Renal cortical epithelial cell (primary cell): Measurements from ENCODE around the gene RNU2-1. TPM values are rescaled to one million over a fixed set of nuclear protein-coding genes. Genes with fewer than 3 reads are reported as not detected.
"Not testable (repeated sequence)": the region's sequence is repeated elsewhere in the genome, so short reads cannot be mapped to it uniquely, and the experiment has no call there.

ENCODE experiments used
- DNase-seq: peaks from one replicate; pipeline ENCODE4 v3.0.0-alpha.2; 2011; ENCODE audit warnings: low read depth
- total RNA-seq: library from RNA; depleted of rRNA; stranded (reverse); fragments of >200 nt; gene quantifications from 2 replicates; pipeline ENCODE4 v1.2.3, GENCODE V29; 2014

Gene RNU2-1
- total RNA-seq: not detected in 2 replicates

- not testable (repeated sequence) for DNase-seq
Observed at GRCh38 chr17:43233877-43234276, at the start of gene RNU2-1. Gene RNU2-1 (minus strand): TSS chr17:43233977.

DNA sequence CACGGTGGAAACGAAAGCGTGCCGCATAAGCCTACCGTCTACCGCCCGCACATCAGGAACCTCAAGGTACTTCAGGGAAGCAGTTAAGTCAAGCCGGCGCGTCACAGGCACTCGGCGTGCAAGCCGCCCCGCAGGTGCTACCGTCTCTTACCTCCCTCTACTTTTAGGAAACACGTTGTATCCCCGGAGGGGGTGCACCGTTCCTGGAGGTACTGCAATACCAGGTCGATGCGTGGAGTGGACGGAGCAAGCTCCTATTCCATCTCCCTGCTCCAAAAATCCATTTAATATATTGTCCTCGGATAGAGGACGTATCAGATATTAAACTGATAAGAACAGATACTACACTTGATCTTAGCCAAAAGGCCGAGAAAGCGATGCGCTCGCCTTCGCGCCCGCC is 39.1 kb upstream of the RNU2-1 start:
- DNase-seq: not testable (repeated sequence)

GRCh38 chr17:43272483-43272882 is 38.7 kb upstream of the RNU2-1 start:
- DNase-seq: not testable (repeated sequence)

DNA sequence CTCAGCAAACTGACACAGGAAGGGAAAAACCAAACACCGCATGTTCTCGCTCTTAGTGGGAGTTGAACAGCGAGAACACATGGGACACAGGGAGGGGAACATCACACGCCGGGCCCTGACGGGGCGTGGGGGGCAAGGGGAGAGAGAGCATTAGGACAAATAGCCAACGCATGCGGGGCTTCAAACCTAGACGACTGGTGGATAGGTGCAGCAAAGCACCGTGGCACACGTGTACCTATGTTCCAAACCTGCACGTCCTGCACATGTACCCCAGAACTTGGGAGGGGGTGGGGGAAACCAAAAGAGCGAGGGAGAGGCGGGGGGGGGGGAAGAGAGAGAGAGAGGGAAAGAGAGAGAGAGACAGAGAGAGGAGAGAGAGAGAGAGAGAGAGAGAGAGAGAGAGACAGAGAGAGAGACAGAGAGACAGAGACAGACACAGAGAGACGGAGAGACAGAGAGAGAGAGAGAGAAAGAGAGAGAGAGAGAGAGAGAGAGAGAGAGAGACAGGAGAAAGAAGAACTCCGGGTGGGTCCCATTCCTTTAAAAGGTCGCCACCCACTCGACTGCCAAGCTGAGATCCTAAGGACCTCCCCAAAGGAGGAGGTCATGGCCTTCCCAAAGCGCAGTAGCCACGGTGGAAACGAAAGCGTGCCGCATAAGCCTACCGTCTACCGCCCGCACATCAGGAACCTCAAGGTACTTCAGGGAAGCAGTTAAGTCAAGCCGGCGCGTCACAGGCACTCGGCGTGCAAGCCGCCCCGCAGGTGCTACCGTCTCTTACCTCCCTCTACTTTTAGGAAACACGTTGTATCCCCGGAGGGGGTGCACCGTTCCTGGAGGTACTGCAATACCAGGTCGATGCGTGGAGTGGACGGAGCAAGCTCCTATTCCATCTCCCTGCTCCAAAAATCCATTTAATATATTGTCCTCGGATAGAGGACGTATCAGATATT is 37.1 kb upstream of the RNU2-1 start:
- DNase-seq: not testable (repeated sequence)

DNA sequence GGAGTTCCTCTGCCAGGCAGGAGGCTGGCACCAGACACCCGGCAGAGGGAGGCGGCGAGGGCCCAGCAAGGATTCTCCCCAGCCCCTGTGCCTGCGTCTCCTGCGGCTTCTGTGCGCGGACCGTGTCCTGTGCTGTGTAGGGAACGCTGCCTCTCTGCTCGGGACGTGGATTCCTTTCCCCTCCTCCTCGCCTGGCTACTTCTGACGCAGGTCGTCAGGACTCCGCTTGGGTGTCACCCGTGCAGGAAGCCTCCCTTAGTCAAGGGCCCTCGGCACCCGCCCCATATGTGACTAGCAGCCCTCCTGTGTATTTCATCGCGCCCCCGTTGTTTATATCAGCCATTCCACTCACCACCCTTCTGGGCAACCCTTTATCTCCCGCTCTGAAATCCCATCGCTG is 12.7 kb upstream of the RNU2-1 start:
- not testable (repeated sequence) for DNase-seq

- DNase-seq: not testable (repeated sequence)
Observed at GRCh38 chr17:43240596-43241352, 7.0 kb upstream of the RNU2-1 start.

DNA sequence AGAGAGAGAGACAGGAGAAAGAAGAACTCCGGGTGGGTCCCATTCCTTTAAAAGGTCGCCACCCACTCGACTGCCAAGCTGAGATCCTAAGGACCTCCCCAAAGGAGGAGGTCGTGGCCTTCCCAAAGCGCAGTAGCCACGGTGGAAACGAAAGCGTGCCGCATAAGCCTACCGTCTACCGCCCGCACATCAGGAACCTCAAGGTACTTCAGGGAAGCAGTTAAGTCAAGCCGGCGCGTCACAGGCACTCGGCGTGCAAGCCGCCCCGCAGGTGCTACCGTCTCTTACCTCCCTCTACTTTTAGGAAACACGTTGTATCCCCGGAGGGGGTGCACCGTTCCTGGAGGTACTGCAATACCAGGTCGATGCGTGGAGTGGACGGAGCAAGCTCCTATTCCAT is 5.8 kb upstream of the RNU2-1 start:
- not testable (repeated sequence) for DNase-seq

GRCh38 chr17:43233263-43233662 is 514 bp downstream of the RNU2-1 start:
- not testable (repeated sequence) for DNase-seq

DNA sequence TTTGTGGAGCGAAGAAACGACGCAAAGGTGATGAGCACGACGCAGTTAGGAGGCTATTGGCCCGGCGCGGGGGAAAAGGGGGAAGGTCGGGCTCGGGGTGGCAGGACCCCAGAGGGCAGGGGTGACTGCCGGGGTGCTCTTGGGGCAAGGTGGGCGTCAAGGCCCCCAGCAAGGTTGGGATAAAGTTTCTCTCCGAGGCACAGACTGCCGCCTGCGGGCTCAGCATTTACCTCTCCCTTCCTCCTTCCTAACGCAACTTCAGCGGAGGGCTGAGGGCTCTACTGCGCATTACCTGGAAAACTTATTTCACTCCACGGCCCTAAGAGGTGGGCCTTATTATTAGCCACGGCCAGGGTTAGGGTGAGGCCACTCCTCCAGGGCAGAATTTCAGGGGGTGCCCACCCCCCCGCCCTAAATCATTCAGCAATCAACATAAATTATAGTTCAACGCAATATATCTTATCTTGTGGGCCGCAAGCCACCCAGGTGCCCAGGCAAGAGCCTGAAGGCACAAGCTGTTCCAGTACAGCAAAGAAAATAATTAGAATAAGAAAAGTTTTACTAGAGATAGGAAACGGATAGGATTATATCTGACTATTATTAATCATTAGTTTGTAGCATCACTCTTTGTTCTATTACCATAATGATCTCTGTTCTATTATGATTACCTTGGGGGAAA is 1.6 kb downstream of the RNU2-1 start:
- peak; percentile 39 for DNase-seq

- DNase-seq: not testable (repeated sequence)
Observed at GRCh38 chr17:43231205-43232020, 2.4 kb downstream of the RNU2-1 start.

DNA sequence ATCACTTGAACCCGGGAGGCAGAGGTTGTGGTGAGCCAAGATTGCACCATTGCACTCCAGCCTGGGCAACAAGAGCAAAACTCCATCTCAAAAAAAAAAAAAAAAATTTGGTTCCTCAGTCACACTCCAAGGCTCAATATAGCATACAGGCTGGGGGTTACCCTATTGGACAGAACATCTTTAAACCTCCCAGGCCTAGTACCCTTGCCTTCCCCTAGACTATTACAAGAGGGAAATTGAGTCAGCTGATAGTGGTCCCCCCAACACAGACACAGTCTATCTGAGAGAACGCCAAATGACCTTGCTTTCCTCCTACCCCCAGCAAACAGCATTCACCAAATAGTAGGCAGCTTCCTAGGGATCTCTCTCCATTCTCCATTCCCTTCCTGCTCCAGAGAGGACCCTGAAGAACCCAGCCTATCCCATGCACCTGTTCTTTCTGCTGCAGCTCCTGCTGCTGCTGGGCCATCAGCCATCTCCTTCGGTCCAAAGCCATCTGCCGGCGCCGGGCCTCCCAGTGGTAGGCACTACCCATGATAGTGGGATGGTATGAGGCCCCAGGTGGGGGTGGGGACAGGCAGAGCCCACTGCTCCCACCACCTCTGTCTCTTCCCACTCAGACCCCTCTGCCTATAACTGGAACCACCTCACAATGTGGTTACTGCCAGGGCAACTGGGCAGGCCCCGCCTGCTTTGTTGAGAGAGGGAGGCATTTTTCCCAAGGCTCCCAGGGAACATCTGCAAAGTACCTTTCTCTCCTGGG is 5.6 kb downstream of the RNU2-1 start, which contains the start of gene CCDC200:
CCDC200 (minus strand) TSS at position 604 of the 763 bp plus-strand sequence; CDS start at position 535, 69 bp downstream.
- DNase-seq: not testable (repeated sequence)

- no peak for DNase-seq
Observed at GRCh38 chr17:43226393-43226792, 7.4 kb downstream of the RNU2-1 start.

GRCh38 chr17:43224146-43224705 is 9.6 kb downstream of the RNU2-1 start:
- DNase-seq: no peak

- DNase-seq: no peak
Observed at GRCh38 chr17:43220511-43221125, 13.2 kb downstream of the RNU2-1 start.

DNA sequence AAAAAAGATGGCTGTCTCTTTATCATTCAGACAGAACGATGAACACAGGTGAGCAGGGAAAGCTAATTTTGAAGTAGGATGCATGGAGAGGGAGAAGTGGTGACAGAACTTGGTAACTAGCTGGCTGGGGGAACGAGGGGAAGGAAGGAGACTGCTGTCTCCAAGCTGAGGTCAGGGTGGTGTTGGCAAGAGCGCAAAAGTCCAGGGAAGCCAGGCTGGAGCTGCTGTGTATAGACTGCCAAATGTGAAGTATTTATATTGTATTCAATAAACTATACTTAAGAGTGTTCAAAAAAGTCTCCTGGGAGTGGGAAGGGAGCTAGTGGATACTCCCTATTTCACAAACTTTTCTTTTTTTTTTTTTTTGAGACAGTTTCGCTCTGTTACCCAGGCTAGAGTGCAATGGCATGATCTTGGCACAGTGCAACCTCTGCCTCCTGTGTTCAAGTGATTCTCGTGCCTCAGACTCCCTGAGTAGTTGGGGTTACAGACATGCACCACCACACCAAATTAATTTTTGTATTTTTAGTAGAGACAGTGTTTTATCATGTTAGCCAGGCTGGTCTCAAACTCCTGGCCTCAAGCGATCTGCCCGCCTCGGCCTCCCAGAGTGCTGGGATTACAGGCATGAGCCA is 13.9 kb downstream of the RNU2-1 start:
- DNase-seq: no peak

- DNase-seq: no peak
Observed at GRCh38 chr17:43219001-43219400, 14.8 kb downstream of the RNU2-1 start.

DNA sequence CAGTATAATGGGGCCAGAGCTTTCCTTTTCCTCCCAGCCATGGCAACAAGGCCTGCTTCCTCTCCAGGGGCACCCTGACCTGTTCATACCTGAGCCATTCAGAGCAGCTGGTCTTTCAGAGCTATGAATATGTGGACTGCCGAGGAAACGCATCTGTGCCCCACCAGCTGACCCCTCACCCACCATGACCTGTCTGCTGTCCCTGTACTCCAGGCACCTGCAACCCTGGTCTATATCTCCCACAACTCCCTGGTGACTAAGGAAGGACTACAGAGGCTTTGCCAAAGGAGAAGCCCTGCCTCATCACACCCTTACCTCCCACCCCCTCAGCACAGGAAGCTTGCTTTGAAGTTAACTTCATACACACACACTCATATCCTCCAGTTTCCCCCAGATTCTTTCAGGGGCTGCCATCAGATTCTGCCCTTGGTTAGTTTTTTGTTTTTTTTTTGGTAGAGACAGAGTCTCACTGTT is 16.1 kb downstream of the RNU2-1 start:
- DNase-seq: no peak

- no peak for DNase-seq
Observed at GRCh38 chr17:43216762-43217613, 16.8 kb downstream of the RNU2-1 start.
